Activated naive CD4-positive, alpha-beta T cell treated with Interleukin-2 at 50 U/mL for 16 hours (primary cell): Measurements from ENCODE around the gene PPP2R5E.
A peak's percentile ranks its signal among the peaks of the same experiment; 100 is the strongest.

Experiments
- DNase-seq: peaks from one replicate; pipeline ENCODE4 v3.0.0-alpha.2; 2020

PPP2R5E gene

GRCh38 chr14:63468294-63468693 is 74.9 kb downstream of the PPP2R5E start:
- no peak for DNase-seq

DNA sequence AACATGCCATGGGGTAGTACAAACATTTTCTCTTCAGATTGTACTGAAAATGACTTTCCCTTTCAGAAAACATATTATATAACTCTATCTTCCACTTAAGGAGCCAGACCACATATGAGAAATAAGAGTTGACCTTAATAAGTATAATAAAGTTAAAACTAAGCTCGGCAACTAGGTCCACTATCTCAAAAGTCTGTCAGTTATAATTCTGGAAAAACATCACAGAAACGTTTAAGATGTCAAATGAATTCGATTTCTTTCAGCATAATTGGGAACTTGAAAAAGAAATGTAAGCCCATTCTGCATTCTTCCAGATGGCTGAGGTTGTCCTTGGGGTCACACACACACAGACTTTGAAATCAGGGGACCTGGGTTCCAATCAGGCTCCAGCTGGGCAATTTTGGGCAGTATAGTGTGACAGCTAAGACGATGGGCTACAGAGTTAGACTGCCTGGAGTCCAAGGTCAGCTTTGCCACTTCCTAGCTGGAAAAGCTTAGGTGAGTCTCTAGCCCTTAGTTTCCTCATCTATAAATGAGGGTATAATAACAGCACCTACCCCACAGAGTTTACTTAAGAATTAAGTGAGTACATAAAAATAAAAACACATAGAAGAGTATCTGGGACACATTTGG is 75.6 kb downstream of the PPP2R5E start:
- no peak for DNase-seq

- DNase-seq = no peak
These were observed 77.8 kb downstream of the PPP2R5E start for GRCh38 chr14:63465347-63465746.

DNA sequence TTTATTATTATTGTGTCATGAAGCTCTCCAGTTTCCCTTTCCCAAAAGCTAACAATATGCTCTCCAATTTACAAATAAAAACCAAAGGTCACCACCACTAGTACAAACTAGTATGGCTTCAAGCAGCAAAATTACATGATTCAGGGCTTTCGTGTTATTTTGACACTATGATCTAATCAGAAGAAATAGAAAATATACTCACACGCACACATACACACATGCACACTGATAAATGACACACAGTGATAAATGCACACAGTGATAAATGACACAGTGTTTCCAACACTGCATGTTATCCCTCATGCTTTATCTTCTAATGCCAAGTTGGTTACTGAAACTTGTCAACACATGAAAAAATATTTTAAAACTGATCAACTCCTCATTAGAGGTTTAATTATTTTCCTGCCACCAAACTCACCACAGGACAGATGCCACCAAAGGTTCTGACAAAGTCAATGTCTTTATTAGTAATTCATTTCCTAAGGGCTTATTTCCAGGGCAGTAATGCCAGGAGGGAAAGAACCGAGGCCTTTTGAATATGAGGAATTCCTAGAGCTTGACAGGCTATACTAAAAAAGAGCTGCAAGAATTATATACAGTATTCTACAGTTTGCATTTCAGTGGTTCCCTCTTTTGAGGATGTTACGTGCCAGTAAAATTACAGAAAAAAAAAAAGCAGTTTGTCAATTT is 82.4 kb downstream of the PPP2R5E start:
- DNase-seq = no peak

DNA sequence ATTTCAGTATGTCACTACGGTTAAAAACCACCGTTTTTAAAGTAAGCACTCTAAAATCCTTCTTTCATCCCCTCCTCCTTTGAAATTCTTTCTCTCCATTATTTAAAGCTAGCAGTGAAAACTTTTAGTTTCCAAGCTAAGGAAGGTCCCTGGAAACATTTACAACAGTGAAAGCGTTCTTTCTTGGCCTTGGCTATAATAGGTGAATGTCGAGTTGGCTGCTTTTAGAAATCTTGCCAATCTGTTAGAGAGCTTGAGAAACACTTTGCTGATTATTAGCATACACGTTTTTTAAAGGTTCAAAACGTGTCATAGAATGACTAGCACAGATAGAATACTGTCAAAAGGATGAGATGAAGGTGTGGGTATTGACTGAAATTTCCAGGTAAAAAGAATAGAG is 83.4 kb downstream of the PPP2R5E start:
- no peak for DNase-seq

DNA sequence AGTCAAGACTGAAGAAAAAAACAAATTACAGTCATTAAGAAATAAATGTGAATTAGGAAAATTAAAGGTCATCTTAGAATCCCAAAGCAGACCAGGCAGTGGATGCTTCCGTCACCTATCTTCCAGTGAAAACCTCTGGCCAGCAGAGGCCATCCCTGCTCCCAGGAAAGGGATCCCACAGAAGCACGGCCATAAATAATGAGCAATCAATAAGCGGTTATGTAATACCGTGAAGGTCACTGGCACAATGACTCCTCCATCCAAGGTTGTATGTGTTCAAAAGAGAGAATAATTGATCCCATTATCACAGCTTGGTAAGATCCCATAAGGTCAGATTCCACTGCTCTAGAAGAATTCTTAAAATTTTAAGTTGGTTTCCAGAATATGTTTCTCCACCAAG is 85.7 kb downstream of the PPP2R5E start:
- no peak for DNase-seq

DNA sequence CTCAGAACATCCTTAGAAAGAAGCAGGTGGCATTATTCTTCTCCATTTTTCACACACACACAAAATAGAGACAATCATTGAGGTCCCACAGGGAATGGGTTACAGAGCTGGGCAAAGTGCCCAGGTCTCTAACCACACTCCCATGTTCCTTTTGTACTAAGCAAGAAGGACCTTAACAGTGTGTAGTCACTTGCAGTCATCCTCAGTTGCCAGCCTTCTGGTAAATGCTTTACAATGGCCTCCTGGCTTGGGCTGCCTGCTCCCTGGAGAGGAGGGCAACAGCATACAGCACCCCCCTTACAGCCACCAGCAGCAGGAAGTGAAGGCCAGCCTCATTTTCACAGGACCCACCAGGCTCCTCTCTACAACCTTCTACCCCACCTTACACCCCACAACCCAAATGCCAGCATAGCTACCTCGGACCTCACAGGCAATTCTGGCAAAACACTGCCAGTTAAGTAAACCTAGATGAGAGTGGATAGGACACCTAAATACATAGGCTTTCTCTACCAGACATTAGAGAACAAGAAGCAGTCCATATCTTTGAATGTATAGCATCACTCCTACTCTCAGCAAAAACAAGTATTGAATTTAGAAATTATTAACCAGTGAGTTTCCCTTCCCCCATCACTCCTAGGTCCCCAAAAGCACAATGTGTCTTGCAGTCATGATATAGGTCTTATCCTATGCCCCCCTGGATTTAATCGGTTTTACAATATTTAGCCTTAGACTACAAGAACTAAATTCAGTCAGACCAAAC is 88.1 kb downstream of the PPP2R5E start:
- no peak for DNase-seq

- no peak for DNase-seq
These were observed 88.7 kb downstream of the PPP2R5E start for GRCh38 chr14:63454436-63454835.

DNA sequence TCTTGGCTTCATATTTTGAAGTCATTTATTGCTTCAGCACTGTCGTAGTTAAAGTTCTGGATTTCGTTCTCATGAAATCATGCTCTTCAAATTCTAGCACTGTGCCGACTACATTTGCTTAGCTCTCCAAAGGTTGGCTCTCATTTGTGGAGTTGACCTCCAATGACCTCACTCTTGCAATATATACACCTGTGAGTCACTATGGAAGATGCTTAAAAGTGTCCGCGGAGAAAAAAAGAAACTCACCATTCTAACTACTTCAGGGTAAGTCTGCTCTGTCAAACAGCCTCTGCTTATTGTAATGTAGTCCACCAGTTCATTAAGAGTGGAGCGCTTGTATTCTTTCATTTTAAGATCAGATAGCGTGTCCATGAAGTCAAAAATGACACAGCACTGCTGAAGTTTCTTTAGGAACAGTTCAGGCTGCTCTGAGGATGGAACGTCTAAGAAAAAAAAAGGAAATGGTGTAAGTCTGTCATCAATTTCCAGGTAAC is 89.7 kb downstream of the PPP2R5E start:
- DNase-seq = no peak

- DNase-seq = no peak
These were observed 90.4 kb downstream of the PPP2R5E start for GRCh38 chr14:63452796-63453195.

DNA sequence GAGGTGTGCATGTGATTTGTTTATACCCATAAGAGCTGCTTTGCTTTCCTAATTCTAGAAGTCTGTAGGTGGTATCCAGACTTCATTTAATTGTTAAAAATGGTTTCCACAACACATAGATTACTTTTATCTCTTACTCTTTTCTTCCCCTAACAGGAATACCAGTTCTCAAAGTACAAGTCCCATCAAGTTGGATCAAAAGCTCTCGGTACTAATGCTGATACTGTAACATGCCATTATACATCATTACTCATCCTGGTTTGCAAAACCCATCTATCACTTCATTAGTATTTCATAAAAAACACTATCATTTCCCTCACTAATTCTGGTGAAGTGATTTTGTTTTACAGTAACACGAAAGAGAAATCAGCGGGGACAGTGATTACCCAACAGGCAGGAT is 94.3 kb downstream of the PPP2R5E start:
- DNase-seq = no peak

- no peak for DNase-seq
These were observed 98.6 kb downstream of the PPP2R5E start for GRCh38 chr14:63444588-63444987.

- no peak for DNase-seq
These were observed 99.2 kb downstream of the PPP2R5E start for GRCh38 chr14:63443988-63444387.

GRCh38 chr14:63443361-63443760 is 99.8 kb downstream of the PPP2R5E start:
- DNase-seq = no peak

DNA sequence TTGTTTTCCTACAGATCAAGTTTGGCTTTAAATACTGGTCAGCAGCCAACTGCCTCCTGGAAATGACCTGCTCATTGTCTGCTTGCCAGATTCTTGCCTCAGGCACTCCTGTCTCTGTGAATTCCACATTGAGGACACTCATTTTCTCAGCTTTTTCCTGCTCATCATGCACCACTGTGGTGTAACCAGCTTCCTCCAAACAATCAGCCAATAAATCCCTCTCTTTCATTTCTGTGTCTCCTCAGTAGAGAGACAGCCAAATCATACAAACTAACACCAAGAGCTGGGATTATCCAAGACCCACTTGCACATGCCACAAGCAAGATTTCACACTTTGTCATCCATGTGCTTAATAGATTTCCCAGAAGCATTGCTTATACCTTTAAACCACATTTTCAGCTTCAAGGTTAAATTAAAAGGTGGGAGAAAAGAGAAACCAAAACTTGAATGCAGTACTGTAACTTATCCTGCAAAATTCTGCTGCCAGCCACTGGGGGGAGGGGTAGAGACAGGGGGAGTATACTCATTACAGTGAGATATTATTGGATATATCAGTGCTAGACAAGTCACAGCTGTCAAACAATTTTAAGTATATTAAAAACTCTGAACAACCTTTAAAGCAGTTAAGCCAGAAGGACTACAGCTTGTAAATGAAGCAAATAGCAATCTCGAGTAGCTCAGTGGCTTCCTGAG is 105.0 kb downstream of the PPP2R5E start:
- DNase-seq = peak; percentile 24

GRCh38 chr14:63436286-63437098 is 106.7 kb downstream of the PPP2R5E start:
- DNase-seq = no peak

- no peak for DNase-seq
These were observed 107.3 kb downstream of the PPP2R5E start for GRCh38 chr14:63435838-63436237.

DNA sequence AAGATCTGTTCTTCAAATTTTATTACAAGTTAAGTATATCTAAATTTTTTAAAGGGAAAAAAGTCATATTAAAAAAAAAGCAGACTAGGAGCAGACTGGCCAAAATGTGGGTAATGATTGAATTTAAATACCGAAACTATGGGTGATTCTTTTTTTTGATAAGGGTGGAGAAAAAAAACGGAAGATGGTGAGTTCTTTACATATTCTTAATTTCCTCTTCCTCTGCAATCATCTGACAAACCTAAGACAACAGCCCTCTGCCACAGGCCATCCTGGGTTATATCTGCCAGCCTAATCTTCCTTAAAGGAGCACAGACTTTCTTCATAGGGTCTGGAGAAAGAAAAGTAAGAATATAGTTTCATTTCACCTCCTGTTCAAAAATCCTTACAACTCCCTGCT is 108.0 kb downstream of the PPP2R5E start:
- DNase-seq = no peak

GRCh38 chr14:63432888-63433552 is 110.2 kb downstream of the PPP2R5E start:
- no peak for DNase-seq

DNA sequence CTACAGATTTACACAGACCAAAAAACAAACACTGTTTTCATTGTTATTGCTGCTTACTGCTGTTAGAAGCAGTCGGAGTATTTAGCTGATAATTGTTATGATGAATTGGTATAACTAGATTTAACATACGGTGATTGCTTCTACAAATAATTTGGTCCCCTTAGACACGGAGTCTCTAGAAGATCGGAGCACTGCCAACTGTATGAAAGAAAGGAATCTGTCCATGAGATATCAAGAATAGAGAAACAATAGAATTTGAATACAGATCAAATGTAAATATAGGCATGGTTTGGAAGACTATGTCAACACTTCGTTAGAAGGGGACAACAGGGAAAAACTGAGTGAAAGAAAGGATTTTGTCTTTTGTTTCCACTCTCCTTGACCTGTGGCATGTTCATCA is 110.9 kb downstream of the PPP2R5E start:
- no peak for DNase-seq

DNA sequence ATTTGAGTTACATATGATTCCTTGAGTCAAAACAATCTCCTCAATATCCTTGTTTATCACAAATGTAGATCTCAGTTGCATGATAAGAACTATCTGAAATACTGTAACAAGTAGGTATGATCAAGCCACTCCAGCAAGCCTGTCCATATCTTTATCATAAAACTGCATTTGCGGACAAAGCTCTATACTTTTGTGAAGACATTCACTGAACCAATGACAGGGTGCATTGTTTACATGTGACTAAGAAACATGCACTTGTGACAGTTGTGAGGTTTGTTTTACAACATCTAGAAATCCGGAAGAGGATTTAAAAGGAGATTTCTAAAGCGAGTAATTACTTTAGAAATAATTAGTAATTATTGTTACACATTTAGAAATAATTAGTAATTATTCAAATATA is 111.7 kb downstream of the PPP2R5E start:
- DNase-seq = no peak

- DNase-seq = no peak
These were observed 114.7 kb downstream of the PPP2R5E start for GRCh38 chr14:63428486-63428885.
